Measurements from ENCODE around the gene TMEM174. TPM values are rescaled to one million over a fixed set of nuclear protein-coding genes. Genes with fewer than 3 reads are reported as not detected.

Gene TMEM174
- total RNA-seq, 1 donor from 2014 or later: 0.15 TPM

GRCh38 chr5:73222173-73222572 is 49.2 kb downstream of the TMEM174 start:
- no peak for DNase-seq (ENCODE audit: low read depth)

Other genes starting within 250 kb of the TMEM174 start
- 21.2 and 23.2 TPM in 2 replicates for gene FCHO2, start 217.2 kb upstream of the TMEM174 start, total RNA-seq
- 9.4 and 11.3 TPM in 2 replicates for gene TMEM171, start 52.6 kb upstream of the TMEM174 start, total RNA-seq